Measurements from ENCODE around the gene MCC. TPM values are rescaled to one million over a fixed set of nuclear protein-coding genes. Genes with fewer than 3 reads are reported as not detected.

MCC gene
- total RNA-seq, 2 donors from 2014 or later, result 164 to 187 TPM

DNA sequence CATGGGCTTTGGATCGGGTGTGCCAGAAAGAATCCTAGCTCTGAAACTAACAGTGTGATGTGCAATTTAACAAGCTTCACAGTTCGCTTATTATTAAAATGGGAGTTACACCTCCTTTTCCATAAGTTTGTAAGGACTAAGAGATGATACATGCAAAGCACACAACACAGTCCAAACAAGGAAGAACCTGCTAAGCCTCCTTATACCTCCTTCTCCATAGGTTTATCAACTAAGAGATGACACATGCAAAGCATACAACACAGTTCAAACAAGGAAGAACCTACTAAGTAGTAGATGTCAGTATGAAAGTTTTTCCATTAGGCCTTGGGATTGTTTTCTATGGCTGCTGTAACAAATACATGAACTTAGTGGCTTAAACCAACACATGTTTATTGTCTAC is 295.7 kb downstream of the MCC start:
- Histone ChIP-seq H3K9me3 (ENCODE audit: control insufficient read depth, low read length) (peaks cover 17% of the 10 kb centered on the region), H3K9ac (ENCODE audit: extremely low read depth, low read length, poor library complexity, severe bottlenecking) (no peak overlapping the region), H3K4me3 (ENCODE audit: low read length) (peak overlapping the region; percentile 28), H3K27me3 (ENCODE audit: control insufficient read depth, insufficient read depth, low read length, poor library complexity, severe bottlenecking) (no peaks in the 10 kb centered on the region), H3K4me1 (ENCODE audit: control insufficient read depth, insufficient read depth, low read length) (peaks cover 13% of the 10 kb centered on the region), H3K27ac (ENCODE audit: low read depth, low read length) (no peak overlapping the region), H3K36me3 (ENCODE audit: control insufficient read depth, insufficient read depth, low read length) (peaks cover 100% of the 10 kb centered on the region)
- Mint-ChIP-seq H3K9me3 (no peaks in the 10 kb centered on the region), H3K27ac (no peak overlapping the region), H3K4me1 (peaks cover 49% of the 10 kb centered on the region), H3K27me3 (ENCODE audit: insufficient read depth) (no peaks in the 10 kb centered on the region), H3K36me3 (ENCODE audit: low read depth) (peaks cover 94% of the 10 kb centered on the region), H3K4me3 (no peak overlapping the region)
- TF ChIP-seq, protein P1, sequence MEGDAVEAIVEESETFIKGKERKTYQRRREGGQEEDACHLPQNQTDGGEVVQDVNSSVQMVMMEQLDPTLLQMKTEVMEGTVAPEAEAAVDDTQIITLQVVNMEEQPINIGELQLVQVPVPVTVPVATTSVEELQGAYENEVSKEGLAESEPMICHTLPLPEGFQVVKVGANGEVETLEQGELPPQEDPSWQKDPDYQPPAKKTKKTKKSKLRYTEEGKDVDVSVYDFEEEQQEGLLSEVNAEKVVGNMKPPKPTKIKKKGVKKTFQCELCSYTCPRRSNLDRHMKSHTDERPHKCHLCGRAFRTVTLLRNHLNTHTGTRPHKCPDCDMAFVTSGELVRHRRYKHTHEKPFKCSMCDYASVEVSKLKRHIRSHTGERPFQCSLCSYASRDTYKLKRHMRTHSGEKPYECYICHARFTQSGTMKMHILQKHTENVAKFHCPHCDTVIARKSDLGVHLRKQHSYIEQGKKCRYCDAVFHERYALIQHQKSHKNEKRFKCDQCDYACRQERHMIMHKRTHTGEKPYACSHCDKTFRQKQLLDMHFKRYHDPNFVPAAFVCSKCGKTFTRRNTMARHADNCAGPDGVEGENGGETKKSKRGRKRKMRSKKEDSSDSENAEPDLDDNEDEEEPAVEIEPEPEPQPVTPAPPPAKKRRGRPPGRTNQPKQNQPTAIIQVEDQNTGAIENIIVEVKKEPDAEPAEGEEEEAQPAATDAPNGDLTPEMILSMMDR (conservative IDR thresholded peaks at IDR 0.05), result no peak
- 96% methylated on average over 2 of the region's 2 CpGs; no CpG with 5 or more reads in 1 of the 2 experiments for WGBS, 2 experiments (ENCODE audit: insufficient coverage in 1 of 2, insufficient read length in 1 of 2)
- DNase-seq, result no peak

DNA sequence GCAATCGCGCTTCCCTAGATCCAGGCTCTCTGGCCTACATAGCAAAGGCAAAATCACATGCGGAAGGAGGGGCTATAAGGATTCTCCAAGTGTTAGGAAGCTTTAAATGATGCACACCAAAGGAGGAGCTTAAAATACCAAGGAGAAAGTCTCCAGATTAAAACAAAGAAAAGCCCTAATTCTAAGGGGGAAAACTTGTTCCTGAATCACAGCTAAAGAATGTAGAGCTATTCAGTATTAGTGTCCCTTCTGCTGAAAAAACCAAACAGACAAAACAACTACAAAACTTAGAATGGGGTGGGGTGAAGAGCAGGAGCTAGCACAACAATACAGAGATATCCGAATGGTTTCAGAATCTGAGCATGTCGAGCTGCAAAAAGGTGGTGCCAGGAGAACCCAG is 297.9 kb downstream of the MCC start:
- Histone ChIP-seq H3K9me3 (ENCODE audit: control insufficient read depth, low read length) (peaks cover 17% of the 10 kb centered on the region), H3K27ac (ENCODE audit: low read depth, low read length) (no peak overlapping the region), H3K4me1 (ENCODE audit: control insufficient read depth, insufficient read depth, low read length) (peaks cover 19% of the 10 kb centered on the region), H3K36me3 (ENCODE audit: control insufficient read depth, insufficient read depth, low read length) (peaks cover 84% of the 10 kb centered on the region), H3K27me3 (ENCODE audit: control insufficient read depth, insufficient read depth, low read length, poor library complexity, severe bottlenecking) (no peaks in the 10 kb centered on the region), H3K9ac (ENCODE audit: extremely low read depth, low read length, poor library complexity, severe bottlenecking) (no peak overlapping the region), H3K4me3 (ENCODE audit: low read length) (peak overlapping the region; percentile 24)
- 84 to 92% methylated on average over 5 of the region's 5 CpGs for WGBS, 2 experiments (ENCODE audit: insufficient coverage in 1 of 2, insufficient read length in 1 of 2)
- no peak for DNase-seq
- Mint-ChIP-seq H3K27ac (no peak overlapping the region), H3K36me3 (ENCODE audit: low read depth) (peaks cover 76% of the 10 kb centered on the region), H3K27me3 (ENCODE audit: insufficient read depth) (no peaks in the 10 kb centered on the region), H3K4me1 (peaks cover 57% of the 10 kb centered on the region), H3K9me3 (no peaks in the 10 kb centered on the region), H3K4me3 (no peak overlapping the region)
- TF ChIP-seq, protein P1 (conservative IDR thresholded peaks at IDR 0.05), result no peak

DNA sequence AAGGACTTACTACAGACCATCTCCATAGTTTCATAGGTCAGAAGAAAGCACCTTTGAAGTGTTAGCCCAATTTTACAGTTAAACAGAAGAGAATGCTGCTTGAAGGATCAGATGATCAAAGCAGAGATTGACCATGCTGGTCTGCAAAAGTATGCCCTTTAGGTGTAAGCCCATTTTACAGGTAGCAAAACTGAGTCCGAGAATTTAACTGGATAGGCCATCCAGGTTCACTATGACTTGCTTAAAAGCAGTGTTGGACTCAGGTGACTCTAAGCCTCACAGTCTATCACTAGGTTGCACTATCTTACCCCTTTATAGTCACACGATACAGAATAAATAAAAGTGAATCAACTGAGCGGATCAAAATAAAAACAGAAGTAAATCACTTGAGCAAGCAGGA is 299.0 kb downstream of the MCC start:
- Mint-ChIP-seq H3K4me1 (peaks cover 58% of the 10 kb centered on the region), H3K9me3 (no peaks in the 10 kb centered on the region), H3K27ac (peak overlapping the region; percentile 35), H3K4me3 (no peak overlapping the region), H3K27me3 (ENCODE audit: insufficient read depth) (no peaks in the 10 kb centered on the region), H3K36me3 (ENCODE audit: low read depth) (peaks cover 65% of the 10 kb centered on the region)
- Histone ChIP-seq H3K4me3 (ENCODE audit: low read length) (no peak overlapping the region), H3K9me3 (ENCODE audit: control insufficient read depth, low read length) (peaks cover 17% of the 10 kb centered on the region), H3K36me3 (ENCODE audit: control insufficient read depth, insufficient read depth, low read length) (peaks cover 79% of the 10 kb centered on the region), H3K9ac (ENCODE audit: extremely low read depth, low read length, poor library complexity, severe bottlenecking) (no peak overlapping the region), H3K4me1 (ENCODE audit: control insufficient read depth, insufficient read depth, low read length) (peaks cover 20% of the 10 kb centered on the region), H3K27me3 (ENCODE audit: control insufficient read depth, insufficient read depth, low read length, poor library complexity, severe bottlenecking) (no peaks in the 10 kb centered on the region), H3K27ac (ENCODE audit: low read depth, low read length) (no peak overlapping the region)
- DNase-seq, result no peak
- TF ChIP-seq, protein P1 (conservative IDR thresholded peaks at IDR 0.05), result no peak
- 95 to 97% methylated on average over 2 to 3 of the region's 3 CpGs for WGBS, 2 experiments (ENCODE audit: insufficient coverage in 1 of 2, insufficient read length in 1 of 2)
